Transverse colon (tissue), 4 donors: ENCODE measurements around the gene SP2.

Experiments used
- CTCF ChIP-seq, 5 experiments: fragments of 200-600 bp in 3 of 5; fragments of 450-650 bp in 2 of 5; sonication (generic) in 3 of 5; IDR thresholded peaks; 1 replicate in 2 of 5; 2 replicates in 3 of 5; pipeline ENCODE4 v1.5.1; 2016 to 2017; ENCODE audit warnings: antibody characterized with exemption in 5 of 5, inconsistent platforms in 3 of 5, mild to moderate bottlenecking in 2 of 5, moderate library complexity in 1 of 5
- EP300 ChIP-seq: sonication (generic); formaldehyde crosslinking; IDR thresholded peaks from one replicate; pipeline ENCODE4 v1.6.1; 2017; ENCODE audit warnings: antibody characterized with exemption, low read depth
- POLR2A ChIP-seq: fragments of 450-650 bp; IDR thresholded peaks from one replicate; pipeline ENCODE4 v1.6.1; 2016; ENCODE audit warnings: antibody characterized with exemption, mild to moderate bottlenecking, moderate library complexity
- POLR2AphosphoS5 ChIP-seq, 3 donors: sonication (generic); formaldehyde crosslinking; IDR thresholded peaks; one replicate each; pipeline ENCODE4 v1.6.1; 2016; ENCODE audit warnings: antibody characterized with exemption in 3 of 3

GRCh38 chr17:47867813-47868533 is 28.1 kb upstream of the SP2 start:
- TF ChIP-seq CTCF (IDR thresholded peaks at IDR 0.05) (no peak), POLR2AphosphoS5 (IDR thresholded peaks at IDR 0.05) (no peak), EP300 (no peak), POLR2A (no peak)
